Measurements from ENCODE around the gene EIF4E3.

GRCh38 chr3:71636482-71636881 lies 88.7 kb downstream of the EIF4E3 start:
- no peak for TF ChIP-seq CTCF (IDR thresholded peaks at IDR 0.05)
- TF ChIP-seq POLR2AphosphoS5 (IDR thresholded peaks at IDR 0.05): no peak
- no peak for TF ChIP-seq POLR2A (IDR thresholded peaks at IDR 0.05; ENCODE audit: low read depth)
- TF ChIP-seq EP300 (IDR thresholded peaks at IDR 0.05): no peak

Measured in esophagus muscularis mucosa (tissue), 4 donors.